HFFc6 (cell line): ENCODE data around the gene DACH2. TPM values are rescaled to one million over a fixed set of nuclear protein-coding genes. Genes with fewer than 3 reads are reported as not detected.

Experiments used
- DNase-seq: peaks from one replicate; pipeline ENCODE4 v3.0.0-alpha.2; 2018
- H3K27ac Mint-ChIP-seq: 2 replicates; pipeline ENCODE4 v1.8.0; 2020; ENCODE audit warnings: mild to moderate bottlenecking, mixed read lengths
- H3K27me3 Mint-ChIP-seq: 2 replicates; pipeline ENCODE4 v1.8.0; 2021; ENCODE audit warnings: mild to moderate bottlenecking, moderate library complexity, mixed read lengths; ENCODE audit not compliant: insufficient read depth
- H3K36me3 Mint-ChIP-seq: 2 replicates; pipeline ENCODE4 v1.8.0; 2021; ENCODE audit warnings: low read depth, mixed read lengths
- H3K4me1 Mint-ChIP-seq: 2 replicates; pipeline ENCODE4 v1.8.0; 2020; ENCODE audit warnings: low read depth, mixed read lengths
- H3K4me3 Mint-ChIP-seq: 2 replicates; pipeline ENCODE4 v1.8.0; 2020; ENCODE audit warnings: mild to moderate bottlenecking, moderate library complexity, mixed read lengths
- H3K9me3 Mint-ChIP-seq: 2 replicates; pipeline ENCODE4 v1.8.0; 2020; ENCODE audit warnings: mild to moderate bottlenecking, mixed read lengths
- total RNA-seq, 6 experiments: library from RNA; stranded (reverse); fragmentation: NEBNext Ultra II Directional; extraction: Animal tissue kit (Norgen Biotek cat#: 25700); gene quantifications; 2 replicates in 1 of 6; 3 replicates in 5 of 6; pipeline ENCODE4 v1.2.3, GENCODE V29; 2021
- TF ChIP-seq, protein P1 (sequence below): fragments of 200-600 bp; sonication (generic); IDR thresholded peaks from 2 replicates; pipeline ENCODE4 v1.5.0; 2021; ENCODE audit warnings: antibody characterized with exemption, mild to moderate bottlenecking

The DACH2 gene
- total RNA-seq, 6 experiments from 2014 or later: not detected

DNA sequence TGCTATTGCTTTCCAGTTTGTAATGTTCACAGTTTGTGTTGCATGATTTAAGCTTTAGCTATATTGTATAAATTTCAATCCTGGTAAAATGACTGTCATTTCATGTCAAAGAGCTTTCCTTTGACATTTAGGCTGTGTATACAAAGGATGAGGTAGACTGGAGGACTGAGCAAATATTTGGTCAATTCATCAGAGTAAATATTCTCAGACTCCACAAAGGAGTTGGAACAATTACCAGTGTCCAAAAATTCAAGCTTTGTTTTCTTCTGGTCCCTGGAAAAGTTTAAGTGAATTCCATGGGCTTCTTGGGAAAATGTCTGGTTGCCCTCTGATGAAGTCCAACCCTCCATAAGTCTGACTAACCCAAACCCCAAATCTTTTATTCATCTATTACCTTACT lies 682.4 kb downstream of the DACH2 start:
- no peaks in the 10 kb centered on the region for H3K27me3 Mint-ChIP-seq
- no peak overlapping the region for H3K4me3 Mint-ChIP-seq
- no peak for DNase-seq
- H3K4me1 Mint-ChIP-seq: no peaks in the 10 kb centered on the region
- no peaks in the 10 kb centered on the region; the same call in 1 of the 2 replicates for H3K9me3 Mint-ChIP-seq
- H3K27ac Mint-ChIP-seq: no peak overlapping the region
- H3K36me3 Mint-ChIP-seq: no peaks in the 10 kb centered on the region
- TF ChIP-seq, protein P1, sequence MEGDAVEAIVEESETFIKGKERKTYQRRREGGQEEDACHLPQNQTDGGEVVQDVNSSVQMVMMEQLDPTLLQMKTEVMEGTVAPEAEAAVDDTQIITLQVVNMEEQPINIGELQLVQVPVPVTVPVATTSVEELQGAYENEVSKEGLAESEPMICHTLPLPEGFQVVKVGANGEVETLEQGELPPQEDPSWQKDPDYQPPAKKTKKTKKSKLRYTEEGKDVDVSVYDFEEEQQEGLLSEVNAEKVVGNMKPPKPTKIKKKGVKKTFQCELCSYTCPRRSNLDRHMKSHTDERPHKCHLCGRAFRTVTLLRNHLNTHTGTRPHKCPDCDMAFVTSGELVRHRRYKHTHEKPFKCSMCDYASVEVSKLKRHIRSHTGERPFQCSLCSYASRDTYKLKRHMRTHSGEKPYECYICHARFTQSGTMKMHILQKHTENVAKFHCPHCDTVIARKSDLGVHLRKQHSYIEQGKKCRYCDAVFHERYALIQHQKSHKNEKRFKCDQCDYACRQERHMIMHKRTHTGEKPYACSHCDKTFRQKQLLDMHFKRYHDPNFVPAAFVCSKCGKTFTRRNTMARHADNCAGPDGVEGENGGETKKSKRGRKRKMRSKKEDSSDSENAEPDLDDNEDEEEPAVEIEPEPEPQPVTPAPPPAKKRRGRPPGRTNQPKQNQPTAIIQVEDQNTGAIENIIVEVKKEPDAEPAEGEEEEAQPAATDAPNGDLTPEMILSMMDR: no peak

DNA sequence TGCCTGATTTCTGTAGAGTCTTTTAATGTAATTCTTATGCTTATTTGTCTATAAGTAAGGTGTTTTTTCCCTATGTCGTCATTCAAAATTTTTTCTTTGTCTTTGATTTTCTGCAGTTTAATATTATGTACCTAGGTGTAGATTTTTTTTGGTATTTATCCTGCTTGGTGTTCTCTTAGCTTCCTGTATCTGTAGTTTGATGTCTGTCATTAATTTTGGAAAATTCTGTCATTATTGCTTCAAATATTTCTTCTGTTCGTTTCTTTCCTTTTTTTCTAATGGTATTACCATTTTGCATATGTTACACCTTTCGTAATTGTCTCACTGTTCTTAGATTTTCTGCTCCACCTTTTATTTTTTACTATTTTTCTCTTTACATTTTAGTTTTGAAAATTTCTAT lies 696.9 kb downstream of the DACH2 start:
- Mint-ChIP-seq H3K4me1 (no peaks in the 10 kb centered on the region), H3K4me3 (no peak overlapping the region), H3K27ac (no peak overlapping the region), H3K9me3 (peaks cover 4% of the 10 kb centered on the region), H3K36me3 (no peaks in the 10 kb centered on the region), H3K27me3 (no peaks in the 10 kb centered on the region)
- DNase-seq: no peak
- TF ChIP-seq, protein P1: no peak

Other genes starting within 250 kb of the DACH2 start
- gene CHM, start 100.9 kb upstream of the DACH2 start, total RNA-seq: 10 to 100 TPM; 18.4 to 25.8 (median 21.5) TPM